ENCODE data around the gene FNTB.
A peak's percentile ranks its signal among the peaks of the same experiment; 100 is the strongest.

FNTB gene, protein sequence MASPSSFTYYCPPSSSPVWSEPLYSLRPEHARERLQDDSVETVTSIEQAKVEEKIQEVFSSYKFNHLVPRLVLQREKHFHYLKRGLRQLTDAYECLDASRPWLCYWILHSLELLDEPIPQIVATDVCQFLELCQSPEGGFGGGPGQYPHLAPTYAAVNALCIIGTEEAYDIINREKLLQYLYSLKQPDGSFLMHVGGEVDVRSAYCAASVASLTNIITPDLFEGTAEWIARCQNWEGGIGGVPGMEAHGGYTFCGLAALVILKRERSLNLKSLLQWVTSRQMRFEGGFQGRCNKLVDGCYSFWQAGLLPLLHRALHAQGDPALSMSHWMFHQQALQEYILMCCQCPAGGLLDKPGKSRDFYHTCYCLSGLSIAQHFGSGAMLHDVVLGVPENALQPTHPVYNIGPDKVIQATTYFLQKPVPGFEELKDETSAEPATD

DNA sequence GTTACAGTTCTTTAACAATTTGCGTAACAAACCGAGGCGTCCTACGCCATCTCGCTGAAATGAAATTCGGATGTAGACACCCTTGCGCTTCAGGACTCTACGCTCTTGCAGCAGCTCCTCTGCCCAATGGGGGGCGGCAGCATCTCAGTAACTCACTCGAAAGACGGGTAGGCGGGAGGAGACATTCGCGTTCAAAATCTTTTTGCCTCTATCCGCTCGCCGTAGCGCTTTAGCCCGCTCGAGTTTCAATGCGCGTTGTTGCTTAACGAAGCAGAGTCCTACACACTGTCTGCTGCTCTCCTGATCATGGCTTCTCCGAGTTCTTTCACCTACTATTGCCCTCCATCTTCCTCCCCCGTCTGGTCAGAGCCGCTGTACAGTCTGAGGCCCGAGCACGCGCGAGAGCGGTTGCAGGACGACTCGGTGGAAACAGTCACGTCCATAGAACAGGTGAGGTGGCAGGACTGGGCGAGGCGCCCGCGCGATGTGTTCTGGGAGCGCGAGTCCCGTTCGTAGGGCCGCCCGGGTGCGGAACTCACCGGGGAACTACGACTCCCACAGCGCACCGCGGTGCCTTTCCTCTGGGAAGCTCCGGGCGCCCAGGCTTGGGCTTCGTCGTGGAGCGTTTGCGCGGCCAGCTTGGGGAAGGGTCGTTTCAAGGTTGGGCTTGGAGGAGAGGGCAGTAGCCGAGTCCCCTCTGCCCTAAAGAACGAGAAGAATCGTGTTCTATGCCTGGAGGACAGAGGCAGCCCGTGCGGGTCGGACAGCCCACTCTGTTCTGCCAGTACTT, at the start of gene FNTB:
Gene FNTB, plus strand, starts transcription at position 248 of the 790 bp plus-strand sequence. Its CDS starts 59 bp downstream, at position 307.
- peak; percentile 93 for DNase-seq

DNA sequence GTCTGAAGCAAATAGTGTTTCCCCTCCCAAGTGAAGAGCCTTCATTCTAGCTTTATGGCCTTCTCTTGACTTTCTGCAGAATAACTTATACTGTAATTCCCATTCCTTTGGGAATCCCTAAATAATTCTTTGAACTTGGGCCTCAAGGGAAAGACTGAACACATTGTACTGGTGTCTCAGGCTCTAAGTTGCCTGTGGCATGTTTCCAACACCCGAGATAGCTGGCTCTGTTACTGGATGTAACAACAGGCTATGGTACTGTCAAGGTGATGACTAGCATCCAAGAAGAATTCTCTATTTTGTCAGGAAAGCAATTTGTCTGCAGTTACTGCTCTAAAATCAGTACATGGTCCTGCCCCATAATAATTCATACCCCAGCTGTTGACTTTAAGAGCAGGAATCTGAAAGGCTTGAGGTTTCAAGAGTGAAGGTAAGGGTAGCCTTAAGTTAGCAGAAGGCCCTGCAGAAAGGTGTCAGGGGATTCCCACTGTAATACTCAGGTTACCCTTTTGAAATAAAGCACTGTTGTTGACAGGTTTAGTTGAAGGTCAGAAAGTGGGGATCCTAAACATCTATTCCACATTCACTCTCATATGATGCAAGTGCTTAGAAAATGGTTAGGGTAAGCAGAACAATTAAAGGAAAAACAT, 49.4 kb upstream of the FNTB start:
- DNase-seq: no peak

DNA sequence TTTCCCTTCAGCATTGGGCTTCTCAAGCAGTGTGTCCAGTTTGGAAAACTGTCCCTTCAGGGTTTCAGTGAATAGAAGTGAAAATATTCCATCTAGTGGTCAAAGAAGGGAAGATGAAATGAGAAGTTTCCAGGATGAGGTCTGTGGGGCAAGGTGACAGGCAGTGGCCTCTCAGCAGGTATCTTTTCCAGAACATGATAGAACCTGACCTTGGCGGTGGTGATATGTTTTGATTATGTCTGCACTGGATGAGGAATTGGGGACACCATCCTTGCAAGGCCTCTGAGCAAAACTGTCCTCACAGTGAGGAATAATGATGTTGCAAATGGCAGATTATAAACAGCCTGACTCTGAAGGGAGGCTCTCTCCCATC, 48.9 kb upstream of the FNTB start:
- DNase-seq: no peak

DNA sequence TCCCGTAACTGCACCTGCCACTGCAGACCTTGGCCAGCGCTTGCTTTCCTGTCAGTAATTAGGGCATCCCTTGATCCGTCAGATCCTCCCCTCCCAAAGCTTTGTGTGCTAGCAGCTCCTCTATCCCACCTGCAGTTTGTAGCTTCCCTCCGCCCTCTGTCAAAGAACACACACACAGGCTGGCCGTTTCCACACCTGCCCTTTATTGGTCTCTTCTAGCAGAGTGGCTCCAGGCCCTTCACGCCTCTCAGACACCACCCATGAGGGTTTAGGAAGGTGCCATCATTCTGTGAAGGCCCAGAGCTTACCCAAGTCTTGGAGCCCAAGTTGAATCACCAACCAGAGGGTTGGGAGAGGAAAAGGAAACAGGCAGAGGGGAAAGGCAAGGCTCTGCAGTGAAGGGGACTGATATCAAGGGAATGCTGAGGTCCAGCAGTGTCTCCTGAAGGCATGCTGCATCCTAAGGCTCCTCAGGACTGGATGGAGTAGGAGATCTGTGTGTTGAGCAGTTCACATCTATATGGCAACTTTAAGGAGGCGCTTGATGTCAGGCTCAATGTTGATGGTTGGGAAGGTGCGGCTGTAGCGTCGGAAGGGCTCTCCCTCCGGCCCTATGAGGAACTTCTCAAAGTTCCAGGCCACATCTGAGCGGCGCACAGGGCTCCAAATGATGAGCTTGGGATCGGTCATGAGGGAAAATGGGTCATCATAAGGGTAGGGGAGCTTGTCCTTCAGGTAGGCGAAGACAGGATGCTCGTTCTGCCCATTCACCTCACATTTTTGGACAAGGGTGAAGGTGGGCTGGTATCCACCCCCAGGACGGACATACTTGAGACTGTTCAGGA, 47.5 kb upstream of the FNTB start:
- DNase-seq: peak; percentile 43

DNA sequence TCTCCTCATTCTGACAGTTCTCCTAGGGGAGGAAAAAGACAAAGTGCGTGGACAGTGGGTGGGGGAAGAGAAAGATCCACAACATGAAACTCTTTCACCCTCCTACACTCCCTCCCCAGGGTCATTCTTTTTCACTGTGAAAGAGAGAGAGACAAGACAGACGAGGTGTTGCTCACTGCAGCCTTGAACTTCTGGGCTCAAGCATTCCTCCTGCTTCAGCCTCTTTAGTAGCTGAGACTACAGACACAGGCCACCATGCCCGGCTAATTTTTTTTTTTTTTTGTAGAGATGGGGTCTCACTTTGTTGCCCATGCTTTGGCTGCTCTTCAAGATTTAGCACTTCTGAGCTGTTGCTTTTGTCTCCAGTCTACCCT, 46.9 kb upstream of the FNTB start:
- DNase-seq: no peak

DNA sequence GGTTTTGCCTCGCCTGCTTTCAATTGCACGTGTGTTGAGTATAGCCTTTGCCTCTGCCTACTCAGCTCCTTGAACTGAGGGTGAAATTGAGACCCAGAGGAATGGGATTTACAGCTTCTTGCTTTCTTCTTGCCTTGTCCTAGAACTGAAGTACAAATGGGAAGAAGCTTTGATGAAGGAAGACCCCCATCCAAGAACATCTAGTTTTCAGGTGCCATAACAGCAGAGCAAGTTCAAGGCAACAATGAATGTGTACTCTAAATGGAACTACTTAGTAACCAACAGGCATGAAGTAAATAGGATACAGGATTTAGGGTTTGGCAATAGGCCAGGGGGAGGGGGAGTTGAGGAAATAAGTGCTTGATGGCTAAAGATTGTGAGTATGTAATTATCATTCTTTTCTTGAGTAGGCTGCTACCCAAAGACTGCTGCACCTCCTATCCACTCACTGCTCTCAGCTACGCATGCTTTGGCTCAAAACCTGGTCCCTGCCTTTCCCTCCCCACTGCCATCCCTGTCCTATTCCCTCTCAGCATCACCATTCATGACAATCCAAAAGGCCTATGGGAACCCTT, 46.3 kb upstream of the FNTB start:
- DNase-seq: no peak

DNA sequence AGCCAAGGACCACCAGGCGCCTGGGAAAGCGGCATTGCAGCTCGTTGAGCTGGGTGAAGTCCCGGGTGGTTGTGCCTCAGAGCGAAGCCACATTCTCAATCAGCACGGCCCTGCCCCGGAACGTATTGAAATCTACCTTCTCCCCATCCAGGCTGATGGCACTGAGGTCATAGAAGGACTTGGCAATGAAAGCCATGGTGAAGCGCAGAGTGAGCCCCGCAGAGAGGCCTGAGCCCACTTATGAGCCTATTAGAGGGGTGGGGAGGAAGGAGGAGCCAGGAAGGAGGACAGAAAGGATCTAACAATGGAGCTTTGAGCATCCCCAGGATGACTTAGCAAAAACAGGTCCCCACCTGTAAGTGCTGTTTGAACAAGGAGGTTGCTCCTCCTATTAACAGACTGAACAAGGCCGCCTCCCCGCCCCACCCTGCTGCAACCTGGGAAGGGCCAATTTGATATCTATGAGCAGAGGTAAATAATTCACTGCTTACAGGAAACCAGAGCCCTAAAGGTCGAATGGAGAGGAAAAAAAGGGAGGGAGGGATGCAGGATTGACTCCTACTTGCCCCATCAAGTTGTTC, 44.1 kb upstream of the FNTB start, which contains the start of gene GPX2:
Gene GPX2, minus strand, starts transcription at position 215 of the 581 bp plus-strand sequence. Its CDS starts 19 bp downstream, at position 196.
- peak; percentile 94 for DNase-seq

DNA sequence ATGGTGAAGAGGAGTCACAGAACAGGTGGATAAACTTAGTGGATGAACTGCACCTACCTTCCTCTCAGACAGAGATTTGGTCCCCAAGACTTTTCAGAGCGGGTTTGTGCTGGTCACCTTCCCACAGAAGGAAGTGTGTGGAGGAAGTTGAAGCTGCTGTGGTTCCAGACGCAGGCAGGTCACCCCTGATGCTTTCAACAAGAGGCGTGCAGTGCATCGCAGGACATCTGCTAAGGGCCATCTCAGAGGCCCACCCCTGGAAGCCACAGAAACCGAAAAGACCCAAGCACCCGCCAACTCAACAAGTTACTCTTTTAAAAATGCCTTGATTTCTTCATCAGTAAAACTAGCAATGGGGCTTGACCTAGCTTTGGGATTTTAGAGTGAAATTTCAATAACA, 43.1 kb upstream of the FNTB start:
- no peak for DNase-seq

DNA sequence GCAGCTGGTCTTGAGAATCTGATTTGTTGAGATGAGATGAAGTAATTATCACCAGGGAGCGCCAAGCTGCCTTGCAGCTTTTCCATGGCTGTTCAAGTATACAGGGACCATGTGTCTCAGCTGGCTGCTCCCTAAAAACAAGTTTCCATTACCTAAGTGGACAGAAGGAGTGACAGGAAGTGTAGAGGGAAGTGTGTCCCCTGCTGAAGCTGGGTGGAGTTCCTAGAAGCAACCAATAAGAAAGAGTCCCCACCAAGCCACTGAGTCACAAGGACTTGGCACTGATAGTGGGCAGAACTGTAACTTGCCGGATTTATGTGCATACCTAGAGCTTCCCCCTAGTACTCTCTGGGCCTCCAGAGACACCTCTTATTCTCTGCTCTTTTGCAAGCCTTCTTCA, 42.7 kb upstream of the FNTB start:
- DNase-seq: no peak

DNA sequence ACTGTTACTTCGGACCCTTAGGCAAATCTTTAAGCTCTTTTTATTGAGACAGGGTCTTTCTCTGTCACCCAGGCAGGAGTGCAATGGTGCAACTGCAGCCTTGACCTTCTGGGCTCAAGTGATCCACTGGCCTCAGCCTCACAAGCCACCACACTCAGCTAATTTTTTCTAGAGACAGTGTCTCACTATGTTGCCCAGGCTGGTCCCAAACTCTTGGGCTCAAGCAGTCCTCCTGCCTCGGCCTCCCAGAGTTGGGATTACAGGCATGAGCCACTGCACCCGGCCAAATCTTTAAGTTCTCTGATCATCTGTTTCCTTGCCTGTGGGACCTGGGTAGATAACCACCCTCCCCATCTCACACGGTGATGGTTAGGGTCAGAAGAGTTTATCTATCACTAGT, 41.8 kb upstream of the FNTB start:
- no peak for DNase-seq

DNA sequence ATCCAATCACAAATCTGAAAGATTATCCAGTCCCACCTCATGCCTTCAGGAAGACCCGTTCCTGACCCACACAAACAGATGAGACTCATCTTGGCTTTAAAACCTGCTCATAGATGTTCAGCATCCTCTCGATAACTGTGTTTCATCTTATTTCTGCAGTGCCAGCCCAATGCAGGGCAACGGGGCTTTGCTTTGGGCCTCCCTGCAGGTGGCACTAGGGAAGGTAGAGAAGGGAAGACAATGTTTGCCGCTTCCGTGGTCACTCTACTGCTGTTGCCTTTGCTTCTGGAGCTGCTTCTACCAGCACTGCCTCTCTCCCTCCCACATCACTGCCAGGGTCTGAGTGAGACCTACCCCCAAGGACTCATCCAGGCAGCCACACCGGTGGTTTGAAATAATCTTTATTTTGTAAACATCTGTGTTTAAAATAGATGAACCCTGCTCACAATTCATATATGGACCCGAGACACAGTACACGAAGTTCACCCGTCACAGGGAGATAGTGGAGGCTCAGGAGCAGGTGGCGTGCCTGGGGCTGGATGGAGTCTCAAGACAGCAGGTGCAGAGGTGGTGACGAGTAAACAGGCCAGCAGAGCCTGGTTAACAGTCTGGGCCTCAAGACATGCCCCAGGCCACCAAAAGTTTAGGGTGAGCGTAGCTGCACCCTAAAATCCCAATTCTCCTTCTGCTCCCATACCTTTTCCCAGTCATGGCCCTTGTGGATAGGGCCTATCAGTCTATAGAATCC, 41.1 kb upstream of the FNTB start:
- no peak for DNase-seq

DNA sequence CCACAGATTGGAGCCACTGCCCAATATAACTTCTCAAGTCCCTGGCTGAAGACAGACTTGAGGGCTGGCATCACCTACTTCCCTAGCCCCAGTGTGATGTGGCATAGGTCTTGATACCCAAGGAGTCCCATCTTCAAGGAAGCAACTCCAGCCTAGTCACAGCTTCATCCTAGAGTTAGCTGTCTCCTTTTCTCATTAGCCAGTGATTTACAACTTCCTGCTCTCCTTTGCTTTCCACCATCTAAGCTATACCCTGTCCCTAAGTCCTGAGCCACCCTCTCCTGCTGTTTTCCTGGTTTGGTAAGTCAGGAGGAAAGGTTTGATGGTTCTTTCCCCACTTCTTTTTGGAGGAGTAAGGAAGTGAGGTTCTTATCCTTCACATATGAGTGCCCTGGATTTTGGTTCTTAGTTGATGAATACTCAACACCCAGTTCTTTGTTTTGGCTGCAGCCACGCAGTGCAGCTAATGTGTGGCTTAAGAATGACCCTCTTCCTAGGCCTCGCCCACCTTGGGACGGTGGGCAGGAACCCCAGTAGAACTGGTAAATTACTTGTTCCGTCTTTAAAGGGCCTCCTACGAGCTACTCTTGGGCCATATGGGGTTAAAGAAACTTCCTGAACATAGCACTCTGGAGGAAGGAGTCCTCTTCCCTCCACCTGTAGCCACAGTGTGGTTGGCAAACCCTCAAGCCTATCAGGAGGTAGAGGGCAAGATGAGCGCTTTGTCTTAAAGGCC, 40.2 kb upstream of the FNTB start:
- DNase-seq: no peak

DNA sequence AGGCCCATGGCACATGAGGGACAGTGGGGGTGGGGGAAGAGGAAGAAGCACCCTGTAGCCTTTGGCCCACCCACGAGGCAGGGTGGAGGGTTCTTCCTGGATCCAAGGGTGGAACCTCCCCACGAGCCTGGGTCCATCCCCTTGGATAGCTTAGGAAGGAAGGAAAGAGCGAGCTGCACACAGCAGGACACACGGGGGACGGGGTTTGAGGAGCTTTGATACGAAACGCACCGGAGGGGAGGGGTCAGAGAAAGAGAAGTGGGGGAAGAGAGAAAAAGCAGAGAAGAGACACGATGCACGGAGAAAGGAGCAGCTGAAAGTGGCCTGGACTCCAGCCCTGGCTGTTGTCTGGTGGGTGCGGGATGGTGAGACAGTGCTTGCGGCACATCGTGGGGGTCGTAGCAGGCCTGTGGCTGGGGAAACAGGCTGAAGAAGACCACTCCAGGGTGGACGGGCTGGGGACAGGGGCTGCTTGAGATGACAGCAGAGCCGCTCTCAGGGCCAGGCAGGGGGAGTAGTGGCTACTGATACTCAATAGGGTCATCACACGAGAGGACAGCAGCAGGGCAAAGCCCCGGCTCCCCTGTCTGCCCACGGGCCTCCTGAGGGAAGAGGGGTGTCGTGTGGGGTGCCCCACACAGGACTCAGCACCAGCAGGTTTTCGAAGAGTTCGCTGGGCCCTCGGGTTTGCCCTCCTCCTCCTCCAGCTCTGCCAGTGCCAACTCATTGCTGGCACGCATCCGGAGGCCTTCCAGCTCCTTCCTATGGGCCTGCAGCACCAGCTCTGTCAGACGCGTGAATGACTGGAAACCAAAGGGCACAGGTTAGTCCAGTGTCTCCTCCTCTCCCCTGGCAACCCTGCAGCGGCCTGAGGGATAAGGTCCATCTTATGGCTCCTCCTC, 38.7 kb upstream of the FNTB start:
- DNase-seq: no peak

DNA sequence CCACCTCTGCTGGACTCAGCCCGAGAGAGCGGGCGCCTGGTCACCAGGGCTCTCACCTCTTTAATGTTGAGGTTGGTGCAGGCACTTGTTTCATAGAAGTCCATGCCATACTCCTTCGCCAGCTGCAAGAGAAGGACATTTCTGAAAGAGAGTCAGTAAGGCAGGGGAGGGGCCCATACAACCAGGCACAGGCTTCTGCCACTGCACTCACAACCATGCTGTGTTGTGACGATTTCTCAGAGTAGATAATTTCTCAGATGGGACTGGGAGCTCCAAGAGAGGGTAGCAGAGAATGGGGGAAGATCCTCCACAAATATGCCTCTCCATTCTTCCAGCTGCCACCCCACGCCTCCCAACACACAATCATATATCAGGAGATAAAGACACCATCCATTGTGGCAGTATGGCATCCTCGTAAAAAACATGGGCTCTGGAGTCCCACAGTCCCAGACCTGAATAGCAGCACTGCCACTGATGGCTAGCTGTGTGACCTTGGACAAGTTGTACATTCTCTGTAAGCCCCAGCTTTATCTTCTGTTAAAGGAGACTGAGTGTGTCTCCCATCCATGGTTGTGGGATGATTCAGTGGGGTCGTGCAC, 38.0 kb upstream of the FNTB start:
- DNase-seq: no peak

DNA sequence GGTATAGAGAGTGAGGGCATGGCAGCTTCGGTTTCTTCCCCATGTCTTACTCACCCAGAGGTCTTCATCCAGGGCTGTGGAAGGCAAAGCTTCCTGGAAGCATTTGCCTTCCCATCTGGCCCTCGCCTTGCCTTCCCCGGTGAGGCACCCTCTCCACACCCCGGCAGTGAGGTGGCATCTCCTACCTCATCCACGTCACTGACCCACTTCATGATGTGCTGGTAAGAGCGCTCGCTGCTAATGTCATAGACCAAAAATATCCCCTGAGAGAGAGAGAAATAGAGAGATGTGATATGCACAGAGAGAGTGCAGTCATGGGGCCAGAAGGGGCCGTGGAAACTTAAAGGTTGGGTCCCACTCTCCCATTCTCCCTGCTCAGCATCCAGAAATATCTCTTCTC, 35.8 kb upstream of the FNTB start:
- no peak for DNase-seq

DNA sequence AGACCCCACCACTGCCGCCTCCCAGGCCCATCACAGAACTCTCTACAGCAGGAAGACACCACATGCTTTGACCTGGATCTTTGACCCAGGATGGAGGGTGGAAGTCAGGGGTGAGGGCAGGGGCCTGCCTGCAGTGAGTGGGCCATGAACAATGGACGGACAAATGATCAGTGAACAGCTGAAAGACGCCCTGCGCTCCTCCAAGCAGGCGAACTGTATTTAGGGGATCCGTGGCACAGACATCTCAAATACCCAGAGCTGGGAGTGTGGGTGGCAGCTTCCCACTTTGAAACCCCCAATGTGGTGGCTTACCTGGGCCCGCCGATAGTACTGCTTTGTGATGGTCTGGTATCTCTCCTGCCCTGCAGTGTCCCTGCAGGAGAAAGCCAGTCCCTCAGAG, 35.4 kb upstream of the FNTB start:
- no peak for DNase-seq

DNA sequence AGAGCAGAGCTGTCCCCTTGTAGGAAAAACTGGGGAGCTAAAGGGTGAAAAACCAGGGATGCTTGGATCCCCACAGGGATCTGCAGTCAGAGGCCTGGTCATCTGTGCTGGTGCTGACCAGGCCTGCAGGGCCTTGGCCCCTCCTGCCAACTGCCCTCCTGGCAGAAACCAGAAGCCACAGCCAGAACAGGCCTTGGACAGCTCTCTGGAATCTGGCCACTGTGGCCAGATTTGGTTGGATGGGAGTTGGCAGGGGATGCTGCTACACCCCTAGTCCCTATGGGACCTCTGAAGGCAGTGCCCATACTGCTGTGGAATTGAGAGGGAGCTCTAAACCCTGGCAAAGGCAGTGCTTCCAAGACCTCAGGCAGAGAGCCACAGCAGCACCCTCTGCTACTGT, 35.0 kb upstream of the FNTB start:
- DNase-seq: no peak

DNA sequence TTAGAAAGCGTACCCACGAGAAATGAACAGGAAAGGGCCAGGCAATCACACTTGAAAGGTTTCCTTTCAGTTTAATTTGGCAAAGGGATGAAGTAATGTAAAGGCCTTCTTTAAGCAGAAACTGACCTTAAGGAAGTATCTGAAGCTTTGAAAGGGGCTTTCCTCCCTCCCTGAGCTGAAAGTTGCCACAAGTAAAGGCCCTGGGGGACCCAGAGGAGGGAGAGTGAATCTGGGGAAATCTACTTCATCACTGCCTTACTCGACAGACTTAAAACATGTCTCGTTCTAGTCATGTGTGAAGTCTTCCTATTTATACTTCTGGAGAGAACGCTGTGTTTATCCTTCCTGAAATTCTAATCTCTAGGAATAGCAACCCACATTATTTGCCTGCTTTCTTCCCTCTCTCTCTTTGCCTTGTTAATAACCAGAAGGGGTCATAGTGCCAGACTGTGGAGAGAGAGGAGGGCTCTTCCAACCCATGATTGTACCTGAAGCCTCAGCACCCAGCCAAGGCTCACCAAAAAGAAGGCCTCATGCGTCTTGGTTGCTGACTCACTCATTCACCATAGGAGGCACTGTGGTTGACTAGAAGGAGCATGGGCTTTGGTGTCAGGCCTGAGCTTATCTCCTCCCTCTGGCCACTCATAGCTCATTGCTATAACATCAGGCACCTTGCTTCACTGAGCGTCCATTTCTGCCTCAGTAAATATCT, 33.9 kb upstream of the FNTB start:
- no peak for DNase-seq

All from NCI-H510A (cell line).